ENCODE measurements around the gene MEF2C.

The MEF2C gene

GRCh38 chr5:88746438-88746882 is 136.5 kb downstream of the MEF2C start:
- no peak for DNase-seq

- no peak for DNase-seq
Observed at GRCh38 chr5:88745093-88745696, 137.8 kb downstream of the MEF2C start.

GRCh38 chr5:88743231-88743834 is 139.7 kb downstream of the MEF2C start:
- DNase-seq: no peak

GRCh38 chr5:88741964-88742363 is 141.0 kb downstream of the MEF2C start:
- DNase-seq: no peak

- peak; percentile 47 for DNase-seq
Observed at GRCh38 chr5:88740604-88741185, 142.3 kb downstream of the MEF2C start.

- no peak for DNase-seq
Observed at GRCh38 chr5:88736494-88736893, 146.5 kb downstream of the MEF2C start.

- DNase-seq: no peak
Observed at GRCh38 chr5:88734983-88735382, 148.0 kb downstream of the MEF2C start.

GRCh38 chr5:88734191-88734640 is 148.8 kb downstream of the MEF2C start:
- no peak for DNase-seq

GRCh38 chr5:88732862-88733261 is 150.1 kb downstream of the MEF2C start:
- no peak for DNase-seq

- DNase-seq: peak; percentile 51
Observed at GRCh38 chr5:88732181-88732633, 150.8 kb downstream of the MEF2C start.

- no peak for DNase-seq
Observed at GRCh38 chr5:88729829-88730182, 153.2 kb downstream of the MEF2C start.

GRCh38 chr5:88729084-88729828 is 153.7 kb downstream of the MEF2C start:
- peak; percentile 76 for DNase-seq

GRCh38 chr5:88727705-88728313 is 155.2 kb downstream of the MEF2C start:
- DNase-seq: peak; percentile 18

GRCh38 chr5:88725454-88725853 is 157.5 kb downstream of the MEF2C start:
- DNase-seq: no peak

- no peak for DNase-seq
Observed at GRCh38 chr5:88724201-88724600, 158.8 kb downstream of the MEF2C start.

- DNase-seq: no peak
Observed at GRCh38 chr5:88722546-88723073, 160.4 kb downstream of the MEF2C start.

- no peak for DNase-seq
Observed at GRCh38 chr5:88719434-88719833, 163.6 kb downstream of the MEF2C start.

- DNase-seq: no peak
Observed at GRCh38 chr5:88718736-88719135, 164.2 kb downstream of the MEF2C start.

GRCh38 chr5:88716101-88716500 is 166.9 kb downstream of the MEF2C start:
- DNase-seq: no peak

- DNase-seq: no peak
Observed at GRCh38 chr5:88715503-88715902, 167.5 kb downstream of the MEF2C start.

- no peak for DNase-seq
Observed at GRCh38 chr5:88713818-88714217, 169.2 kb downstream of the MEF2C start.

- DNase-seq: no peak
Observed at GRCh38 chr5:88708682-88709398, 174.1 kb downstream of the MEF2C start.
